Lung (tissue), 12 donors: ENCODE measurements around the gene CPTP. TPM values are rescaled to one million over a fixed set of nuclear protein-coding genes. Genes with fewer than 3 reads are reported as not detected.

Source experiments
- ATAC-seq: fragments of 200-7000 bp; cut with Tn5 transposase; one replicate; pipeline ENCODE4 v1.9.1; 2020; ENCODE audit warnings: moderate number of reproducible peaks; ENCODE audit not compliant: insufficient read depth, low FRiP score
- DNase-seq, 3 donors: peaks; one replicate each; pipeline ENCODE4 v3.0.0-alpha.2; 2013 to 2017
- H3K27ac ChIP-seq, 2 donors: one replicate each; pipeline ENCODE4 v1.5.1; 2013; ENCODE audit warnings: mild to moderate bottlenecking in 2 of 2, moderate library complexity in 2 of 2, control low read depth in 1 of 2, inconsistent platforms in 1 of 2, low read depth in 1 of 2, low read length in 1 of 2
- H3K27me3 ChIP-seq, 3 donors: one replicate each; pipeline ENCODE4 v1.5.1; 2013; ENCODE audit warnings: low read length in 2 of 3; ENCODE audit not compliant: control insufficient read depth in 3 of 3, insufficient read depth in 3 of 3
- H3K36me3 ChIP-seq, 4 donors: one replicate each; pipeline ENCODE4 v1.5.1; 2013; ENCODE audit warnings: low read length in 4 of 4, mild to moderate bottlenecking in 1 of 4, moderate library complexity in 1 of 4; ENCODE audit not compliant: control insufficient read depth in 4 of 4, insufficient read depth in 4 of 4
- H3K4me1 ChIP-seq, 5 donors: one replicate each; pipeline ENCODE4 v1.5.1; 2013; ENCODE audit warnings: low read length in 5 of 5, mild to moderate bottlenecking in 2 of 5, moderate library complexity in 1 of 5; ENCODE audit not compliant: control insufficient read depth in 5 of 5, insufficient read depth in 5 of 5
- H3K4me3 ChIP-seq: one replicate; pipeline ENCODE4 v1.5.1; 2013; ENCODE audit warnings: mild to moderate bottlenecking, control low read depth, moderate library complexity
- H3K9ac ChIP-seq, 2 donors: one replicate each; pipeline ENCODE4 v1.5.1; 2013; ENCODE audit warnings: low read length in 2 of 2, control low read depth in 1 of 2; ENCODE audit not compliant: insufficient read depth in 1 of 2
- H3K9me3 ChIP-seq, 4 donors: one replicate each; pipeline ENCODE4 v1.5.1; 2013; ENCODE audit warnings: low read length in 3 of 4, mild to moderate bottlenecking in 1 of 4, moderate library complexity in 1 of 4; ENCODE audit not compliant: control insufficient read depth in 4 of 4, insufficient read depth in 3 of 4
- WGBS, 2 donors: extraction: QIAGEN DNeasy Blood & Tissue Kit; methylation state at CpG; one replicate each; pipeline ENCODE4 v1.1.7; 2013; 5-methylcytosine and 5-hydroxymethylcytosine counted together
- polyA plus RNA-seq, 2 donors: library from polyadenylated mRNA; stranded (reverse); fragments of 200-250 nt; gene quantifications; one replicate each; pipeline ENCODE4 v1.2.1, GENCODE V29; 2013
- total RNA-seq, 2 donors: library from RNA; depleted of rRNA in 1 of 2; stranded (reverse); fragments of >200 nt in 1 of 2; gene quantifications; one replicate each; pipeline ENCODE4 v1.2.1, GENCODE V29; 2014 to 2021
- TF ChIP-seq, protein P1 (sequence below): IDR thresholded peaks from 2 replicates; pipeline ENCODE4 v1.5.1; 2012; ENCODE audit warnings: mild to moderate bottlenecking; ENCODE audit errors: control extremely low read depth, extremely low read depth
- donor health status: control.
- donor health status: control.
- donor health status: Bipolar disorder and iron deficiency.
- donor health status: healthy.
- donor health status: DM: yes; HTN: yes; CAD: no.

CPTP gene
- total and polyA plus RNA-seq, 4 donors, result 10.9 to 32.0 (median 19.2) TPM

DNA sequence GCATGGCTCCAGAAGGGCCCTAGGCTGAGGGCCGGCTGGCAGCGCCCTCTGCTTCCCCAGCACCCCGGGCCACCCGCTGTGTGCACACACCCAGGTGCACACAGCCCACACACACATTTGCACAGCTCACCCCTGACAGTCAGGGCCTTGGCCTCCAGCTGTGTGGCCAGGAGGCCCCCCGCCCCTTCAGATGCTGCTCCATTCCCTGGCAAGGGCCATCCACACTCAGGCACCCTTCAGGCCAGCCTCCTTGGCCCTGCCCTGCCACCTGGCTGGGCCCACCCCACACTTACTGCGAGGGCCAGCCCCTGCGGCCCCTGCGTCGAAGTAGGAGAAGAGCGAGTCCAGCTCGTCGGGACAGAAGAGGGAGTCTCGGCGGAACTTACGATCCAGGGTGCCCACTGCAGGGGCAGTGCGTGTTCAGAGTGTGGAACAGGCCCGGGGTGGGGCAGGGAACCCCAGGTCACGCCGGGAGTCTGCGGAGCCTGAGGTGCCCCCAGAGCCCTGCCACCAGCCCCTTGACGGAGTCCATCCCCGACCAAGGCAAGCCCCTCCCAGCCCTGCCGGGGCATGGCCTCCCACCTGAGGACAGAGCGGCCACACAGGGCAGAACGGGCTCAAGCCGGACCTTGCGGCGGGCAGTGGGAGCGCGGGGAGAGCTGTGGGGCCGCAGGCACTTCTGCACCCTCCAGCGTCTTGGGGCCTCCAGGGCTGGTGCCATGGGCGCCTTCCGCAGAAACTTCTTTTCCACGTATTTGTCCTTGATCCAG lies 29.3 kb upstream of the CPTP start:
- H3K36me3 ChIP-seq, result peaks cover 0 to 25% (median 4%) of the 10 kb centered on the region in 4 donors
- H3K9ac ChIP-seq, result no peak overlapping the region
- no peak overlapping the region for H3K27ac ChIP-seq
- ATAC-seq (no peak), DNase-seq (no peak)
- H3K27me3 ChIP-seq, result no peaks in the 10 kb centered on the region
- H3K4me1 ChIP-seq, result peaks cover 0 to 5% (median 0%) of the 10 kb centered on the region in 5 donors
- TF ChIP-seq, protein P1, sequence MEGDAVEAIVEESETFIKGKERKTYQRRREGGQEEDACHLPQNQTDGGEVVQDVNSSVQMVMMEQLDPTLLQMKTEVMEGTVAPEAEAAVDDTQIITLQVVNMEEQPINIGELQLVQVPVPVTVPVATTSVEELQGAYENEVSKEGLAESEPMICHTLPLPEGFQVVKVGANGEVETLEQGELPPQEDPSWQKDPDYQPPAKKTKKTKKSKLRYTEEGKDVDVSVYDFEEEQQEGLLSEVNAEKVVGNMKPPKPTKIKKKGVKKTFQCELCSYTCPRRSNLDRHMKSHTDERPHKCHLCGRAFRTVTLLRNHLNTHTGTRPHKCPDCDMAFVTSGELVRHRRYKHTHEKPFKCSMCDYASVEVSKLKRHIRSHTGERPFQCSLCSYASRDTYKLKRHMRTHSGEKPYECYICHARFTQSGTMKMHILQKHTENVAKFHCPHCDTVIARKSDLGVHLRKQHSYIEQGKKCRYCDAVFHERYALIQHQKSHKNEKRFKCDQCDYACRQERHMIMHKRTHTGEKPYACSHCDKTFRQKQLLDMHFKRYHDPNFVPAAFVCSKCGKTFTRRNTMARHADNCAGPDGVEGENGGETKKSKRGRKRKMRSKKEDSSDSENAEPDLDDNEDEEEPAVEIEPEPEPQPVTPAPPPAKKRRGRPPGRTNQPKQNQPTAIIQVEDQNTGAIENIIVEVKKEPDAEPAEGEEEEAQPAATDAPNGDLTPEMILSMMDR, result no peak
- no peaks in the 10 kb centered on the region for H3K9me3 ChIP-seq
- WGBS, 2 donors, result 95 to 98% methylated on average over 33 to 35 of the region's 35 CpGs
- no peak overlapping the region for H3K4me3 ChIP-seq

DNA sequence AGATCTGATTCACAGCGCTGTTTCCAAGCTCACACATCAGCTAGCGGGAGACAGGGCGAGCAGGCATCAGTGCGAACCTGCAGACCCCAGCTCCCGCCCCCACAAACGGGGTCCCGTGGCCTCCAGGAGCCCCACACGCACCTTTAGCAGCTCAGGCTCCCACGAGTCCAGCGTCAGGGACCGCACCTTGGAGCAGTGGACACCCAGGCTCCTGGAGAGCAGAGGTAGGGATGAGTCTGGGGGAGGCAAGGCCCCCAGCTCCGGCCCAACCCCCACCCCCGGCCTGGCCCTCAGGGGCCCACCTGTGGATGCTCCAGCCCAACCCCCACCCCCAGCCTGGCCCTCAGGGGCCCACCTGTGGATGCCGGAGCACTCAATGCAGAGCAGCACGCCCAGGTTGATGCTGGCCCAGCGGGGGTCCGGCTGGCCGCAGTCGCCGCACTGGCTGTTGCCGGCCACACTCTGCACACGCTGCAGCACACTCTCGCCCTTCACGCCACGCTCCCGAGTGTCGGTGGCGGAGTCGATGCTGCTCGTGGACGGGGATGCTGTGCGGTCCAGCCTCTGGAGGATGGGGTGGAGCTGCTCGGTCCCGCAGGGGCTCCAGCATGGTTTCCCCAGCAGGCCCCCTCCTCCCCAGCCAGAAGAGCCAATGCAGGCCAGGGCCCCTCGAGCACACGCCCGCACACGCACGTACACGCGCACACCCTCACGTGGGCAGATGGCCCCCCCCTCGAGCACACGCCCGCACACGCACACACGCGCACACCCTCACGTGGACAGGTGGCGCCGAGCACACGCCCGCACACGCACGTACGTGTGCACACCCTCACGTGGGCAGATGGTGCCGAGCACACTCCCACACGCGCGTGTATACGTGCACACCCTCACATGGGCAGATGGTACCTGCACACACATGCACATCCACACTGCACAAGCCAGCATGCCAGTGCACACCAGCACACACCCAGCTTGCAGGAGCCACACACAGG lies 28.2 kb upstream of the CPTP start:
- Histone ChIP-seq H3K4me3 (no peak overlapping the region), H3K27ac (no peak overlapping the region), H3K4me1 (peaks cover 0 to 3% (median 0%) of the 10 kb centered on the region in 5 donors), H3K9me3 (no peaks in the 10 kb centered on the region), H3K36me3 (peaks cover 0 to 27% (median 4%) of the 10 kb centered on the region in 4 donors), H3K27me3 (no peaks in the 10 kb centered on the region), H3K9ac (no peak overlapping the region)
- ATAC-seq (no peak), DNase-seq (no peak)
- WGBS, 2 donors, result 94 to 96% methylated on average over 62 of the region's 62 CpGs
- TF ChIP-seq, protein P1, result no peak

DNA sequence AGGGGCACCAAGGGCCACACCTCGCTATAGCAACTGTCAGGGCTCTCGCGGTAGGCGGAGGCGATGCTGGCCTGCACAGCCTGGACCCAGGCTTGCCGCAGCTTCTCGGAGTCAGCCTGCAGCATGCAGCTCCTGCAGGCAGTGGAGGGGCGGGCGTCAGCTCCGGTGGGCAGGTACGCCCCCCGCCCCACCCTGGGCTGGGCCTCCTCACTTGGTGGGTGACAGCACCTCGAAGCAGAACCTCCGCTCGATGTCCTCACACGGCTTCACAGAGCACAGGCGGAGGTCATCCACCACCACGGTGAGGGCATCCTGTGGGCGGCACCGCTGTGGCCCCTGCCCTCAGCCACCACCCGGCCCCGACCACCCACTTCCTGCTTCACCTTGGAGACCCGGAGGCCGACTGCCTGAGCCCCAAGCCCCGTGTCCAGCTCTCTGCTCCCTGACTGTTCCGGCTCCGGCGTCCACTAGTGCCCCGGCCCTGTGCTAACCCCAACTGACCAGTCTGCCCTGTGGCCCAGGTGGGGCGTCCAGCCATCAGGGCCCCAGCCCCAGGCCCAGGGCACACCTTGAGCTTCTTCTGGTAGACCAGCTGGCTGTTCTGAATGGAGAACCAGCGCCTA lies 26.7 kb upstream of the CPTP start:
- H3K4me3 ChIP-seq, result no peak overlapping the region
- no peak for ATAC-seq
- no peaks in the 10 kb centered on the region for H3K9me3 ChIP-seq
- H3K9ac ChIP-seq, result no peak overlapping the region
- no peak overlapping the region for H3K27ac ChIP-seq
- TF ChIP-seq, protein P1, result no peak
- WGBS, 2 donors, result 92 to 95% methylated on average over 31 of the region's 31 CpGs
- no peak for DNase-seq
- peaks cover 0 to 27% (median 4%) of the 10 kb centered on the region in 4 donors for H3K36me3 ChIP-seq
- H3K4me1 ChIP-seq, result peaks cover 0 to 3% (median 0%) of the 10 kb centered on the region in 5 donors
- no peaks in the 10 kb centered on the region for H3K27me3 ChIP-seq
